Activated T-cell treated with anti-CD3 and anti-CD28 coated beads, Interleukin-2, amount 50 U/mL, for 72 hours (primary cell): Measurements from ENCODE around the gene NFE2L2. TPM values are rescaled to one million over a fixed set of nuclear protein-coding genes. Genes with fewer than 3 reads are reported as not detected.
"Not testable (repeated sequence)": the region's sequence is repeated elsewhere in the genome, so short reads cannot be mapped to it uniquely, and the experiment has no call there.

Source experiments
- ATAC-seq, 2 donors: fragments of 150-1000 bp; cut with Tn5 transposase; replicated peaks in 1 of 2; 2 replicates each; pipeline ENCODE4 v1.10.0; 2021; ENCODE audit warnings: moderate library complexity in 2 of 2, mild to moderate bottlenecking in 1 of 2
- DNase-seq, 2 donors: peaks; one replicate each; pipeline ENCODE4 v3.0.0; 2021 to 2022; ENCODE audit warnings: mixed read lengths in 1 of 2
- H3K27ac Mint-ChIP-seq: one replicate; pipeline ENCODE4 v1.8.0; 2022; ENCODE audit warnings: mild to moderate bottlenecking, moderate library complexity, mixed read lengths
- H3K27me3 Mint-ChIP-seq: one replicate; pipeline ENCODE4 v1.8.0; 2022; ENCODE audit warnings: low read depth, mixed read lengths
- H3K36me3 Mint-ChIP-seq, 2 donors: one replicate each; pipeline ENCODE4 v1.8.0; 2022; ENCODE audit warnings: mixed read lengths in 2 of 2, mild to moderate bottlenecking in 1 of 2; ENCODE audit not compliant: insufficient read depth in 2 of 2
- H3K4me1 Mint-ChIP-seq: one replicate; pipeline ENCODE4 v1.8.0; 2022; ENCODE audit warnings: low read depth, mixed read lengths
- H3K4me3 Mint-ChIP-seq, 2 donors: one replicate each; pipeline ENCODE4 v1.8.0; 2022; ENCODE audit warnings: mild to moderate bottlenecking in 2 of 2, mixed read lengths in 2 of 2, moderate library complexity in 2 of 2
- H3K9me3 Mint-ChIP-seq, 2 donors: one replicate each; pipeline ENCODE4 v1.8.0; 2022; ENCODE audit warnings: mixed read lengths in 2 of 2
- total RNA-seq, 2 donors: library from RNA; stranded (reverse); gene quantifications; one replicate each; pipeline ENCODE4 v1.2.3, GENCODE V29; 2022

NFE2L2 gene
- total RNA-seq, 2 donors from 2014 or later, result 74.6 to 81.4 TPM

- Mint-ChIP-seq H3K9me3 (no peaks in the 10 kb centered on the region), H3K4me3 (no peak overlapping the region), H3K36me3 (peaks cover 10 to 29% of the 10 kb centered on the region in 2 donors), H3K27me3 (no peaks in the 10 kb centered on the region), H3K27ac (no peak overlapping the region), H3K4me1 (peaks cover 70% of the 10 kb centered on the region)
- DNase-seq, result no peak
- ATAC-seq, result no peak
These were observed 26.6 kb downstream of the NFE2L2 start for GRCh38 chr2:177237932-177238331.

GRCh38 chr2:177235855-177236437 is 28.6 kb downstream of the NFE2L2 start:
- H3K27ac Mint-ChIP-seq, result no peak overlapping the region

GRCh38 chr2:177234267-177234666 is 30.3 kb downstream of the NFE2L2 start:
- Mint-ChIP-seq H3K4me1 (peaks cover 64% of the 10 kb centered on the region), H3K27me3 (no peaks in the 10 kb centered on the region), H3K9me3 (no peaks in the 10 kb centered on the region), H3K27ac (peak overlapping the region; percentile 10), H3K4me3 (no peak overlapping the region), H3K36me3 (peaks cover 19 to 42% of the 10 kb centered on the region in 2 donors)
- ATAC-seq, result no peak
- no peak for DNase-seq

More at GRCh38 chr2:177235855-177236437, 28.6 kb downstream of the NFE2L2 start:
- no peak for ATAC-seq
- DNase-seq, result no peak
- Mint-ChIP-seq H3K4me1 (peaks cover 67% of the 10 kb centered on the region), H3K9me3 (no peaks in the 10 kb centered on the region), H3K27me3 (no peaks in the 10 kb centered on the region), H3K4me3 (no peak overlapping the region), H3K36me3 (peaks cover 17 to 33% of the 10 kb centered on the region in 2 donors)

- no peaks in the 10 kb centered on the region for H3K27me3 Mint-ChIP-seq
- peaks cover 19 to 40% of the 10 kb centered on the region in 2 donors for H3K36me3 Mint-ChIP-seq
- DNase-seq (no peak), ATAC-seq (no peak)
- peak overlapping the region; percentile 56 for H3K27ac Mint-ChIP-seq
- no peak overlapping the region for H3K4me3 Mint-ChIP-seq
- peaks cover 54% of the 10 kb centered on the region for H3K4me1 Mint-ChIP-seq
- no peaks in the 10 kb centered on the region for H3K9me3 Mint-ChIP-seq
These were observed 32.3 kb downstream of the NFE2L2 start for GRCh38 chr2:177232098-177232704.

GRCh38 chr2:177231270-177231669 is 33.3 kb downstream of the NFE2L2 start:
- Mint-ChIP-seq H3K9me3 (no peaks in the 10 kb centered on the region), H3K4me1 (peaks cover 54% of the 10 kb centered on the region), H3K36me3 (peaks cover 19 to 40% of the 10 kb centered on the region in 2 donors), H3K4me3 (peak overlapping the region in 1 of 2 donors; percentile 20), H3K27me3 (no peaks in the 10 kb centered on the region), H3K27ac (peak overlapping the region; percentile 90)
- DNase-seq, result no peak
- ATAC-seq, result peak in 1 of 2 donors; percentile 10

GRCh38 chr2:177229442-177230242 is 34.9 kb downstream of the NFE2L2 start:
- peak; percentile 36 to 42 for ATAC-seq
- peaks cover 14 to 29% of the 10 kb centered on the region in 2 donors for H3K36me3 Mint-ChIP-seq
- no peak for DNase-seq
- peaks cover 42% of the 10 kb centered on the region for H3K4me1 Mint-ChIP-seq
- no peak overlapping the region for H3K4me3 Mint-ChIP-seq
- H3K27me3 Mint-ChIP-seq, result no peaks in the 10 kb centered on the region
- H3K27ac Mint-ChIP-seq, result peak overlapping the region; percentile 61
- no peaks in the 10 kb centered on the region for H3K9me3 Mint-ChIP-seq

GRCh38 chr2:177225965-177226360 is 38.6 kb downstream of the NFE2L2 start:
- DNase-seq, result no peak
- no peak overlapping the region for H3K4me3 Mint-ChIP-seq
- peaks cover 32% of the 10 kb centered on the region for H3K4me1 Mint-ChIP-seq
- H3K27ac Mint-ChIP-seq, result peak overlapping the region; percentile 80
- H3K9me3 Mint-ChIP-seq, result no peaks in the 10 kb centered on the region
- no peaks in the 10 kb centered on the region for H3K27me3 Mint-ChIP-seq
- peaks cover 9 to 33% of the 10 kb centered on the region in 2 donors for H3K36me3 Mint-ChIP-seq
- ATAC-seq, result no peak

GRCh38 chr2:177223436-177223835 is 41.1 kb downstream of the NFE2L2 start:
- not testable (repeated sequence) for H3K9me3 Mint-ChIP-seq, H3K27me3 Mint-ChIP-seq, ATAC-seq, H3K4me3 Mint-ChIP-seq, DNase-seq
- H3K4me1 Mint-ChIP-seq, result peaks cover 33% of the 10 kb centered on the region
- peak overlapping the region; percentile 45 for H3K27ac Mint-ChIP-seq
- peaks cover 8 to 34% of the 10 kb centered on the region in 2 donors for H3K36me3 Mint-ChIP-seq

GRCh38 chr2:177221970-177222369 is 42.6 kb downstream of the NFE2L2 start:
- peak in 1 of 2 donors; percentile 1 for ATAC-seq
- Mint-ChIP-seq H3K27ac (peak overlapping the region; percentile 82), H3K4me3 (peak overlapping the region in 1 of 2 donors; percentile 36), H3K4me1 (peaks cover 45% of the 10 kb centered on the region), H3K27me3 (no peaks in the 10 kb centered on the region), H3K36me3 (peaks cover 10 to 47% of the 10 kb centered on the region in 2 donors), H3K9me3 (no peaks in the 10 kb centered on the region)
- DNase-seq, result no peak

- peaks cover 12 to 52% of the 10 kb centered on the region in 2 donors for H3K36me3 Mint-ChIP-seq
- peak overlapping the region in 1 of 2 donors; percentile 27 for H3K4me3 Mint-ChIP-seq
- DNase-seq (no peak), ATAC-seq (no peak)
- H3K9me3 Mint-ChIP-seq, result no peaks in the 10 kb centered on the region
- peak overlapping the region; percentile 82 for H3K27ac Mint-ChIP-seq
- H3K27me3 Mint-ChIP-seq, result no peaks in the 10 kb centered on the region
- peaks cover 49% of the 10 kb centered on the region for H3K4me1 Mint-ChIP-seq
These were observed 43.0 kb downstream of the NFE2L2 start for GRCh38 chr2:177221534-177221933.

- ATAC-seq, H3K4me3 Mint-ChIP-seq: not testable (repeated sequence)
- H3K4me1 Mint-ChIP-seq, result peaks cover 67% of the 10 kb centered on the region
These were observed 44.7 kb downstream of the NFE2L2 start for GRCh38 chr2:177219787-177220186.

GRCh38 chr2:177217247-177217843 is 47.2 kb downstream of the NFE2L2 start:
- Mint-ChIP-seq H3K4me1 (peaks cover 75% of the 10 kb centered on the region), H3K9me3 (no peaks in the 10 kb centered on the region), H3K27ac (peak overlapping the region; percentile 92), H3K4me3 (peak overlapping the region; percentile 6 to 58), H3K27me3 (no peaks in the 10 kb centered on the region), H3K36me3 (peaks cover 19 to 74% of the 10 kb centered on the region in 2 donors)
- DNase-seq (no peak), ATAC-seq (no peak)

More at GRCh38 chr2:177219787-177220186, 44.7 kb downstream of the NFE2L2 start:
- not testable (repeated sequence) for H3K9me3 Mint-ChIP-seq, DNase-seq, H3K27me3 Mint-ChIP-seq
- Mint-ChIP-seq H3K36me3 (peaks cover 18 to 69% of the 10 kb centered on the region in 2 donors), H3K27ac (peak overlapping the region; percentile 93)
